ENCODE results near the gene NDUFB6.
"Not testable (repeated sequence)": the region's sequence is repeated elsewhere in the genome, so short reads cannot be mapped to it uniquely, and the experiment has no call there.

Gene NDUFB6

DNA sequence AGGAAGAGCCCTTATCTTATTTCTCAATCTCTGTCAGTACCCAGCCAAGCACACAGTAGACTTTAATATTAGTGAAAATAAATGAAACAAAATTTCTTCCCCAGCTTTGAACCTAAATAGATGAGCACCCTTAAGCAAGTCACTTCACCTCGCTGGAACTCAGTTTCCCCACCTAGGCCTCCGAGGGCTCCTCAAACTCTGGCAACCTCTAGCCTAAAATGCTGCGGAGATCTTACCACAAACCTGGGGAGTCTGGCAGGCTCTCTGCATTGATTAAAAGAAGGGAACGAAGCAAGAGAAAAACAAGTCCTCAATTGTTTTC lies 47.3 kb downstream of the NDUFB6 start:
- no peaks in the 10 kb centered on the region for H3K27me3 ChIP-seq (ENCODE audit: low read depth)
- peaks cover 7% of the 10 kb centered on the region for H3K4me1 ChIP-seq
- peak overlapping the region; percentile 46 for H3K4me3 ChIP-seq
- in situ Hi-C loops (cut with MboI; ENCODE audit: low sequenced_read_pairs): no loop called here
- no peaks in the 10 kb centered on the region; the same call in 1 of the 2 replicates for H3K9me3 ChIP-seq
- H3K36me3 ChIP-seq (replicated peaks): no peaks in the 10 kb centered on the region
- no peak for DNase-seq (ENCODE audit: low spot score in 2 of 2)

DNA sequence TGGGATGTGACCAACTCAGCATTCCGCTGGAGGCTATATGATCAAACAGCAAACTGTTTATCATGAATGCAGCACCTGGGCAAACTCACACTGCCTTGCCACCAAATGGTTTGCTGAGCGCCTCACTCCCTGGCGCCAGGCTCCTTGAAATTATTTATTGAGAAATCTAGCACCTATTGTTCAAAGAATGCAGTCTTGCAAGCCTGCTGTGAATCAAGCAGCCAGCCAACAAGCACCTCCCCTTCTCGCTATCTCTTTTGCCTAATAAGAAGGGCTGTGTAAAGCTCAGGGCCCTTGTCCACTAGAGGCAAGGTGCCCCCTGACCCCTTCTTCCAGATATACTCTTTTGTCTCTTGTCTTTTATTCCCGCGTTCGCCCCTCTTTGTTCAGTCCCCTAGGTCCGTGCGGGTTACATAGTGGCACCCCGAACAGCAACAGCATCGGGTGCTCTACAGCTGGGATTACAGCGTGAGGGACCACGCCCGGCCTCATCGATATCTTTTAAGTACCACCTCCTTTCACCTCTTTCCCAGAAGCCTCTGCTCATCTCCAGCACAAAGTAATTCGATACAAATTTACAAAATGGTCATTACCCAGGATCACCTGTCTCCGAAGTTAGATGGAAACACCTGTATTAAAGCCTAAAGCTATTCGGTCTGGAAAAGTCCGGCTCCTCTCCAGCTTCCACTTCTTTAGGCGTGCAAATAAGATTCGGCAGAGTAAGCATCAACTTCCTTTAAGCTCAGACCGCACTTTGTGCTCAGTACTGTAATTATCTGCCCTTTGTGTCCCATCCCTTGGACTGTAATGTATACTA lies 47.9 kb downstream of the NDUFB6 start:
- DNase-seq (ENCODE audit: low spot score in 2 of 2): peak; percentile 25 to 48
- peak overlapping the region; percentile 46 for H3K4me3 ChIP-seq
- H3K4me1 ChIP-seq: peaks cover 7% of the 10 kb centered on the region
- H3K36me3 ChIP-seq (replicated peaks): no peaks in the 10 kb centered on the region
- in situ Hi-C loops (cut with MboI; ENCODE audit: low sequenced_read_pairs): no loop called here
- H3K27me3 ChIP-seq (ENCODE audit: low read depth): no peaks in the 10 kb centered on the region
- H3K9me3 ChIP-seq: no peaks in the 10 kb centered on the region; the same call in 1 of the 2 replicates

DNA sequence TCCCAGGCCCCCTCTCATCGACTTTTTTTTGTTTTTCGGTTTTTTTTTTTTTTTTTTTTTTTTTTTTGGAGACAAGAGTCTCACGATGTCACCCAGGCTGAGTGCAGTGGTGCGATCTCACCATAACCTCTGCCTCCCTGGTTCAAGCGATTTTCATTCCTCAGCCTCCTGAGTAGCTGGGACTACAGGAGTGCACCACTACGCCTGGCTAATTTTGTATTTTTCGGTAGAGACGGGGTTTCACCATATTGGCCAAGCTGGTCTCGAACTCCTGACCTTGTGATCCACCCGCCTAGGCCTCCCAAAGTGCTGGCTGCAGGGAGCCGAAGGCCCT lies 48.4 kb downstream of the NDUFB6 start:
- H3K9me3 ChIP-seq; H3K4me3 ChIP-seq; DNase-seq (ENCODE audit: low spot score in 2 of 2); H3K27me3 ChIP-seq (ENCODE audit: low read depth); in situ Hi-C loops (cut with MboI; ENCODE audit: low sequenced_read_pairs); H3K4me1 ChIP-seq; H3K36me3 ChIP-seq (replicated peaks): not testable (repeated sequence)

DNA sequence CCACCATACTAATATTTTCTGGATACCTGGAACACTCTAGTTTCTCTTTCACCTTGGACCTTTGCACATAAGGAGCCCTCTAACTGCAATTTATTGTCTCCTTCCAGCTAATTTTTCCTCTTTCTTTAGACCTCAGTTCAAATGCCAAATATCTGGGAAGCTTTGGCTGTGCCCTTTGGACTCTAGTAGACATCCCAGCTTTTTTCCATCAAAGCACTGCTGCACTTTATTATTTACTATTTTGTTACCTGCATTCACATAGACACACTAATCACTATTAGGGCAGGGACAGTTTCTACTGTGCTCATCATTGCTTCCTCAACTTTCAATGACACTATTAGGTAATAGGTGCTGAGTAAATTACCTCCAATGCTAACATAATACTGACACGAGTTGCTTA lies 49.0 kb downstream of the NDUFB6 start:
- H3K4me1 ChIP-seq: peaks cover 7% of the 10 kb centered on the region
- DNase-seq (ENCODE audit: low spot score in 2 of 2): no peak
- in situ Hi-C loops (cut with MboI; ENCODE audit: low sequenced_read_pairs): no loop called here
- H3K9me3 ChIP-seq: peaks cover 1% of the 10 kb centered on the region
- no peaks in the 10 kb centered on the region for H3K36me3 ChIP-seq (replicated peaks)
- no peak overlapping the region for H3K4me3 ChIP-seq
- no peaks in the 10 kb centered on the region for H3K27me3 ChIP-seq (ENCODE audit: low read depth)

DNA sequence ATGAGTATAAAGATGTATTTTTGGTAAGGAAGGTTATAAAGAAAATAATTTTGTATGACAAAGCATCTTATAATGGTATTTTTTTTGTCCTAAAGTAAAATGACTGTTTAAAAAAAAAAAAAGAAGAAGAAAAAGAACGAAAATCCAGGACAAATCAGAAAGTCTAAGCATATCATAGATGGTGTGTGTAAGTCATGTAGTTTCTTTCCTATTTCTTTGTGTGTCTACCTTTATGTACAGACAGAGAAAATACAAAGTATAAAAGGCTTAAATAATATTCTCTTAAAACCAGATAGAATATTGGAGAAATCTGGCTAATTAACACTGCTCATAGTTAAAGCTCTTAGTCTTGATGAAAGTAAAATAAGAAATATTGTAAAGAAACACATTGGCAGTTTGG lies 54.7 kb downstream of the NDUFB6 start:
- peaks cover 10% of the 10 kb centered on the region for H3K9me3 ChIP-seq
- H3K36me3 ChIP-seq (replicated peaks): no peaks in the 10 kb centered on the region

DNA sequence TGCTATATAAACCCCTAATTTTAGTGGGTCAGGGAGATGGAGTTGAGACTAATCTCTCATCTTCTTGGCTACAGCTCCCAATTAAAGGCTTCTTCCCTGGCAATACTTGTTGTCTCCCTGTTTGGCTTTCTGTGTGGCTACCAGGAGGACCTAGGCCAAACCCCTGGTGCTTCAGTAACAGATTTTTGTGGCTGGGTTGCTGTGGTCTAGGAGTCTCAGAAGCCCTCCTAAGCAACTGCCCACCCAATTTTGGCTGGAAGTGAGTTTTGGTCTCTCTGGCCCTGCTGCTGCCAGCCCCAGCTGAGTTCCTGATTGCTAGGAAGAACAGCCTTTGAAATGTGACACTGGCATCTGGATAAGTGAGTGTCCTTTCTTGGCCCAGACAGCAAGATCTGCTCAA lies 56.7 kb downstream of the NDUFB6 start:
- in situ Hi-C loops (cut with MboI; ENCODE audit: low sequenced_read_pairs): no loop called here
- H3K9me3 ChIP-seq: peaks cover 10% of the 10 kb centered on the region
- no peaks in the 10 kb centered on the region for H3K36me3 ChIP-seq (replicated peaks)
- H3K27me3 ChIP-seq (ENCODE audit: low read depth): no peaks in the 10 kb centered on the region
- H3K4me3 ChIP-seq: no peak overlapping the region
- no peak for DNase-seq (ENCODE audit: low spot score in 2 of 2)
- no peaks in the 10 kb centered on the region for H3K4me1 ChIP-seq

More for the DNA sequence above, 54.7 kb downstream of the NDUFB6 start:
- in situ Hi-C loops (cut with MboI; ENCODE audit: low sequenced_read_pairs): no loop called here
- H3K4me1 ChIP-seq: no peaks in the 10 kb centered on the region
- no peaks in the 10 kb centered on the region for H3K27me3 ChIP-seq (ENCODE audit: low read depth)
- H3K4me3 ChIP-seq: no peak overlapping the region
- DNase-seq (ENCODE audit: low spot score in 2 of 2): no peak

DNA sequence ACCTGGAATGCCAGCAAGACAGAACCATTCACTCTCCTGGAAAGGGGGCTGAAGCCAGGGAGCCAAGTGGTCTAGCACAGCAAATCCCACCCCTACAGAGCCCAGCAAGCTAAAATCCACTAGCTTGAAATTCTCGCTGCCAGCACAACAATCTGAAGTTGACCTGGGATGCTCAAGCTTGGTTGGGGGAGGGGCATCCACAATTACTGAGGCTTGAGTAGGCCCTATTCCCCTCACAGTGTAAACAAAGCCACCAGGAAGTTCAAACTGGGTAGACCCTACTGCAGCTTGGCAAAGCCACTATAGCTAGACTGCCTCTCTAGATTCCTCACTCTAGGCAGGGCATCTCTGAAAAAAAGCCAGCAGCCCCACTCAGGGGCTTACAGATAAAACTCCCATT lies 64.2 kb downstream of the NDUFB6 start:
- H3K4me3 ChIP-seq: no peak overlapping the region
- H3K4me1 ChIP-seq: no peaks in the 10 kb centered on the region
- no peaks in the 10 kb centered on the region for H3K9me3 ChIP-seq
- in situ Hi-C loops (cut with MboI; ENCODE audit: low sequenced_read_pairs): no loop called here
- no peaks in the 10 kb centered on the region for H3K27me3 ChIP-seq (ENCODE audit: low read depth)
- H3K36me3 ChIP-seq (replicated peaks): no peaks in the 10 kb centered on the region
- no peak for DNase-seq (ENCODE audit: low spot score in 2 of 2)

DNA sequence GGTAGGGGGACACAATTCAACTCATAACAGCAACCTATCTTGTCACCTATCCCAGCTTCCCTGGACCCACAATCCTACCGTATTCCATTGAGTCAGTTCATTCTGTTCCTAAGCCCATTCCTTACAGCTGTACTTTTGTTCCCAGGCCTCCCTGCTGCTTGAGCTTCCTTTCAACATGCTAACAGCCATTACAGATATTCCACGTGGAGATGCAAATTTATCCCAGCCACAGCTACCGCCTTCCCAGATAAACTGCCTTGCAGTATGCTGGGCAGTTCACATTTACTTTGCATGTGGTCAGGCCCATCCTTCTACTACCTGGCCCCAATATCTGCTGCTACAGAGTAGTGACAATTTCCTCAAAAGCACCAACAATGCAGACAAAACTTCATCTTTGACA lies 70.0 kb downstream of the NDUFB6 start:
- H3K4me3 ChIP-seq: no peak overlapping the region
- no peaks in the 10 kb centered on the region for H3K9me3 ChIP-seq
- in situ Hi-C loops (cut with MboI; ENCODE audit: low sequenced_read_pairs): no loop called here
- no peaks in the 10 kb centered on the region for H3K36me3 ChIP-seq (replicated peaks)
- no peaks in the 10 kb centered on the region for H3K27me3 ChIP-seq (ENCODE audit: low read depth)
- H3K4me1 ChIP-seq: no peaks in the 10 kb centered on the region
- no peak for DNase-seq (ENCODE audit: low spot score in 2 of 2)
